H9 (cell line): Measurements from ENCODE around the gene TCHH. TPM values are rescaled to one million over a fixed set of nuclear protein-coding genes. Genes with fewer than 3 reads are reported as not detected.

Source experiments
- DNase-seq: peaks from one replicate; pipeline ENCODE4 v3.0.0-alpha.2; 2017
- H2AFZ ChIP-seq: one replicate; pipeline ENCODE4 v1.6.1; 2013; ENCODE audit warnings: mild to moderate bottlenecking, low read length, control low read depth, moderate library complexity
- H2AK5ac ChIP-seq: 2 replicates; pipeline ENCODE4 v1.6.1; 2013; ENCODE audit warnings: low read length, control low read depth, mixed read lengths; ENCODE audit not compliant: insufficient read length
- H2BK120ac ChIP-seq: one replicate; pipeline ENCODE4 v1.6.1; 2013; ENCODE audit warnings: low read depth, mild to moderate bottlenecking, low read length, control low read depth, inconsistent platforms; ENCODE audit not compliant: poor library complexity, severe bottlenecking
- H2BK12ac ChIP-seq: 2 replicates; pipeline ENCODE4 v1.6.1; 2013; ENCODE audit warnings: low read length, control low read depth, mixed read lengths, low read depth; ENCODE audit not compliant: insufficient read length
- H2BK15ac ChIP-seq: 2 replicates; pipeline ENCODE4 v1.6.1; 2013; ENCODE audit warnings: low read depth, low read length, control low read depth
- H2BK20ac ChIP-seq: one replicate; pipeline ENCODE4 v1.6.1; 2013; ENCODE audit warnings: low read depth, mild to moderate bottlenecking, low read length, control low read depth, inconsistent platforms; ENCODE audit not compliant: poor library complexity, severe bottlenecking
- H2BK5ac ChIP-seq: 2 replicates; pipeline ENCODE4 v1.6.1; 2013; ENCODE audit warnings: low read length, control low read depth, mixed read lengths; ENCODE audit not compliant: insufficient read length
- H3K14ac ChIP-seq: 2 replicates; pipeline ENCODE4 v1.6.1; 2013; ENCODE audit warnings: low read length, control low read depth; ENCODE audit not compliant: insufficient read depth
- H3K18ac ChIP-seq: 2 replicates; pipeline ENCODE4 v1.6.1; 2013; ENCODE audit warnings: low read depth, mild to moderate bottlenecking, mixed read lengths, low read length, control low read depth; ENCODE audit not compliant: insufficient read length
- H3K23ac ChIP-seq: 2 replicates; pipeline ENCODE4 v1.6.1; 2013; ENCODE audit warnings: low read length, control low read depth, mixed read lengths, low read depth; ENCODE audit not compliant: insufficient read length
- H3K23me2 ChIP-seq: 2 replicates; pipeline ENCODE4 v1.6.1; 2013; ENCODE audit warnings: low read depth, mild to moderate bottlenecking, mixed read lengths, low read length, control low read depth; ENCODE audit not compliant: insufficient read length, poor library complexity, severe bottlenecking
- H3K27ac ChIP-seq: 2 replicates; pipeline ENCODE4 v1.5.1; 2013; ENCODE audit warnings: low read length, control low read depth, mixed read lengths, low read depth; ENCODE audit not compliant: insufficient read length
- H3K27me3 ChIP-seq: 2 replicates; pipeline ENCODE4 v1.6.1; 2013; ENCODE audit warnings: low read length, control low read depth, inconsistent platforms; ENCODE audit not compliant: insufficient read depth
- H3K4ac ChIP-seq: 2 replicates; pipeline ENCODE4 v1.6.1; 2013; ENCODE audit warnings: low read depth, mild to moderate bottlenecking, control low read depth, inconsistent platforms, low read length, moderate library complexity
- H3K4me1 ChIP-seq: 2 replicates; pipeline ENCODE4 v1.6.1; 2013; ENCODE audit warnings: low read length, control low read depth, inconsistent platforms; ENCODE audit not compliant: insufficient read depth
- H3K4me2 ChIP-seq: 2 replicates; pipeline ENCODE4 v1.6.1; 2013; ENCODE audit warnings: low read length, control low read depth, mixed read lengths; ENCODE audit not compliant: insufficient read length, insufficient read depth
- H3K56ac ChIP-seq: 2 replicates; pipeline ENCODE4 v1.6.1; 2013; ENCODE audit warnings: low read depth, mild to moderate bottlenecking, mixed read lengths, low read length, control low read depth; ENCODE audit not compliant: insufficient read length
- H3K79me1 ChIP-seq: 2 replicates; pipeline ENCODE4 v1.6.1; 2013; ENCODE audit warnings: low read depth, mild to moderate bottlenecking, moderate library complexity, low read length, control low read depth, inconsistent platforms; ENCODE audit not compliant: insufficient read depth, poor library complexity, severe bottlenecking
- H3K79me2 ChIP-seq: 2 replicates; pipeline ENCODE4 v1.6.1; 2013; ENCODE audit warnings: low read length, control low read depth, inconsistent platforms; ENCODE audit not compliant: insufficient read depth
- H3K9ac ChIP-seq: 2 replicates; pipeline ENCODE4 v1.6.1; 2013; ENCODE audit warnings: low read length, control low read depth, mixed read lengths; ENCODE audit not compliant: insufficient read length; ENCODE audit errors: extremely low read depth
- H3K9me3 ChIP-seq: one replicate; pipeline ENCODE4 v1.6.1; 2013; ENCODE audit warnings: low read depth, low read length, inconsistent platforms; ENCODE audit not compliant: control insufficient read depth
- H3T11ph ChIP-seq: one replicate; pipeline ENCODE4 v1.6.1; 2013; ENCODE audit warnings: mild to moderate bottlenecking, low read length, control low read depth, inconsistent platforms
- H4K20me1 ChIP-seq: one replicate; pipeline ENCODE4 v1.6.1; 2013; ENCODE audit not compliant: control insufficient read depth, insufficient read length, insufficient read depth
- H4K5ac ChIP-seq: 2 replicates; pipeline ENCODE4 v1.6.1; 2013; ENCODE audit warnings: low read depth, mild to moderate bottlenecking, mixed read lengths, low read length, control low read depth; ENCODE audit not compliant: insufficient read length
- H4K8ac ChIP-seq: replicated peaks from 2 replicates; pipeline ENCODE4 v1.6.1; 2013; ENCODE audit warnings: low read length, control low read depth, mixed read lengths, low read depth; ENCODE audit not compliant: insufficient read length
- H4K91ac ChIP-seq: 2 replicates; pipeline ENCODE4 v1.6.1; 2013; ENCODE audit warnings: low read depth, mild to moderate bottlenecking, moderate library complexity, mixed read lengths, low read length, control low read depth; ENCODE audit not compliant: insufficient read length
- H3K27ac Mint-ChIP-seq, 3 experiments: 2 replicates in 2 of 3; 3 replicates in 1 of 3; pipeline ENCODE4 v1.8.0; 2020 to 2021; ENCODE audit warnings: mixed read lengths in 3 of 3, mild to moderate bottlenecking in 1 of 3, moderate library complexity in 1 of 3
- H3K27me3 Mint-ChIP-seq: 2 replicates; pipeline ENCODE4 v1.8.0; 2021; ENCODE audit warnings: low read depth, mild to moderate bottlenecking, moderate library complexity, mixed read lengths
- H3K36me3 Mint-ChIP-seq, 3 experiments: 2 replicates in 2 of 3; 3 replicates in 1 of 3; pipeline ENCODE4 v1.8.0; 2020 to 2021; ENCODE audit warnings: low read depth in 3 of 3, mixed read lengths in 3 of 3; ENCODE audit not compliant: insufficient read depth in 1 of 3
- H3K4me1 Mint-ChIP-seq, 2 experiments: 2 replicates each; pipeline ENCODE4 v1.8.0; 2020; ENCODE audit warnings: mixed read lengths in 2 of 2
- H3K4me3 Mint-ChIP-seq, 2 experiments: 2 replicates in 1 of 2; 3 replicates in 1 of 2; pipeline ENCODE4 v1.8.0; 2020 to 2021; ENCODE audit warnings: mild to moderate bottlenecking in 2 of 2, mixed read lengths in 2 of 2, moderate library complexity in 1 of 2
- H3K9me3 Mint-ChIP-seq, 2 experiments: 2 replicates in 1 of 2; 3 replicates in 1 of 2; pipeline ENCODE4 v1.8.0; 2020; ENCODE audit warnings: mild to moderate bottlenecking in 2 of 2, mixed read lengths in 2 of 2, moderate library complexity in 1 of 2
- CTCF ChIP-seq: fragments of 200-600 bp; sonication (generic); conservative IDR thresholded peaks from 3 replicates; pipeline ENCODE4 v1.8.0; 2021; ENCODE audit warnings: antibody characterized with exemption, mild to moderate bottlenecking
- WGBS: extraction: QIAGEN DNeasy Blood & Tissue Kit; methylation state at CpG from one replicate; pipeline ENCODE4 v1.1.7; 2013; ENCODE audit warnings: missing lambda C conversion rate, low lambda C conversion rate, mixed read lengths; ENCODE audit not compliant: insufficient read length; ENCODE audit errors: extremely low coverage; 5-methylcytosine and 5-hydroxymethylcytosine counted together
- long read RNA-seq: library from polyadenylated mRNA; unstranded; transcript quantifications from one replicate; pipeline ENCODE4 v2.0.0, GENCODE V29; 2020
- total RNA-seq: library from RNA; stranded (reverse); gene quantifications from 2 replicates; pipeline ENCODE4 v1.2.1, GENCODE V29; 2021

TCHH gene
- not detected in 2 replicates for total RNA-seq
- long read RNA-seq: 0 reads

GRCh38 chr1:152115344-152115743 is at the start of gene TCHH:
TCHH (minus strand) TSS chr1:152115444; CDS start chr1:152114080, 1,364 bp downstream.
- no peak within 1 kb of the TSS for H2BK20ac ChIP-seq
- no peak within 1 kb of the TSS for H2BK120ac ChIP-seq
- H3K79me2 ChIP-seq: no peaks in the 10 kb centered on the region
- no peak within 1 kb of the TSS for H3K27ac Mint-ChIP-seq
- no peak within 1 kb of the TSS for H3K27ac ChIP-seq
- H3K56ac ChIP-seq: no peak within 1 kb of the TSS
- no peak within 1 kb of the TSS for H3K9ac ChIP-seq
- peaks cover 12% of the 10 kb centered on the region for H3K9me3 ChIP-seq
- H3K23me2 ChIP-seq: no peaks in the 10 kb centered on the region
- no peak for DNase-seq
- no peak within 1 kb of the TSS for H4K91ac ChIP-seq
- TF ChIP-seq CTCF: no peak
- no peak within 1 kb of the TSS for H3K4me3 Mint-ChIP-seq
- H3K4me2 ChIP-seq: no peak within 1 kb of the TSS
- H3T11ph ChIP-seq: no peak within 1 kb of the TSS
- H4K20me1 ChIP-seq: no peaks in the 10 kb centered on the region
- H3K4me1 ChIP-seq: no peaks in the 10 kb centered on the region
- no peak within 1 kb of the TSS for H2AFZ ChIP-seq
- no peaks in the 10 kb centered on the region for H3K79me1 ChIP-seq
- H3K36me3 Mint-ChIP-seq: 0 out of 7 replicates have a peak, but pooled peaks cover 0 to 9% (median 0%) of the 10 kb centered on the region in 3 experiments
- H3K9me3 Mint-ChIP-seq: peaks cover 20 to 47% of the 10 kb centered on the region in 2 experiments
- no CpG with 5 or more reads among the region's 4 CpGs for WGBS
- no peak within 1 kb of the TSS for H2BK15ac ChIP-seq
- no peak within 1 kb of the TSS for H4K8ac ChIP-seq
- H3K14ac ChIP-seq: no peak within 1 kb of the TSS
- no peak within 1 kb of the TSS for H4K5ac ChIP-seq
- no peak within 1 kb of the TSS for H2BK12ac ChIP-seq
- H3K18ac ChIP-seq: no peak within 1 kb of the TSS
- H3K23ac ChIP-seq: no peak within 1 kb of the TSS
- H3K27me3 Mint-ChIP-seq: no peaks in the 10 kb centered on the region; the same call in 1 of the 2 replicates
- H3K27me3 ChIP-seq: peaks cover 31% of the 10 kb centered on the region
- H2AK5ac ChIP-seq: no peak within 1 kb of the TSS
- H3K4me1 Mint-ChIP-seq: no peaks in the 10 kb centered on the region
- no peak within 1 kb of the TSS for H3K4ac ChIP-seq
- H2BK5ac ChIP-seq: no peak within 1 kb of the TSS
